Choroid plexus epithelial cell (primary cell): ENCODE measurements around the gene TNNI3.
A peak's percentile ranks its signal among the peaks of the same experiment; 100 is the strongest.
"Not testable (repeated sequence)": the region's sequence is repeated elsewhere in the genome, so short reads cannot be mapped to it uniquely, and the experiment has no call there.

Experiments
- DNase-seq: peaks from one replicate; pipeline ENCODE4 v3.0.0-alpha.2; 2010; ENCODE audit warnings: low read depth
- H3K4me3 ChIP-seq: 2 replicates; pipeline ENCODE4 v1.5.1; 2011; ENCODE audit warnings: low read depth, mild to moderate bottlenecking, control low read depth, low read length, moderate library complexity
- CTCF ChIP-seq: conservative IDR thresholded peaks from 2 replicates; pipeline ENCODE4 v1.5.1; 2011; ENCODE audit warnings: low read depth, mild to moderate bottlenecking, control low read depth, inconsistent platforms, low read length, moderate library complexity

TNNI3 gene

DNA sequence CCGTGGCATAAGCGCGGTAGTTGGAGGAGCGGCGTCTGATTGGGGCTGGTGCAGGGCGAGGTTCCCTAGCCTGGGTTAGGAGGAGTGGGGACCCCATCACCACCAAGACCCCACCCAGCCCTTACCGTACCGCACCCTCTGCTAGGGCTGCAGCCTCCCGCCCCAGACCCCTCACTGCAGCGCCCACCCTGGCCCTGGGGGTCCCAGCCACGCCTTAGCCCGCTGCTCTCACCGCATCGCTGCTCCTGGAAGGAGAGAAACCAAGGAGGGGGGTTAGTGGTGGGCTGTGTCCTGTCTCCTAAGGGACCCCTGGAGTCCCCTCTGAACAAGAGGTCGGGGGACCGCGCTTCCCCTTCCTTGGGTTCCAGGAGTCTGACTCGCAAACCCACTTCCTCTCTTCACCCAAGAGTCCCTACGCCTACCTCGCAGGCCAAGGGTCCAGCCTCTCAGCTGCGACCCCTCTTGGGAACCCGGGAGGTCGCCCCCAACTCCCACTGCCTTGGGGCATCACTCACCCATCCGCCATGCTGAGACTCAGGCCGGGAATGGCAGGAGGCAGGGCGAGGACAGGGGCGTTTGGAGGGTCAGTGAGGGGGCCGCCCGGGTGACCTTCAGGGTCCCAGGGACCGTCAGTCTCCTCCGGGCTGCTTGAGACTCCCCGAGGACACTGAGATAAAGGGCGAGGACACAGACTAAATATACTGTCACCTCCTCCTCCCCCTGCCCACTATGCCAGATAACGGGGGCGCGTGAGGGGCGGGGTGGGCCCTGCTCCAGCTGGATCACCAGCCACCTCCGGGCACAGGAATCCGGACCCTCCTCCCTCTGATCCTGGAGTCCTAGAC is at the start of gene TNNI3:
TNNI3 (minus strand) TSS at position 669 of the 845 bp plus-strand sequence; CDS start at position 526, 143 bp downstream.
- H3K4me3 ChIP-seq = no peak within 1 kb of the TSS
- no peak for TF ChIP-seq CTCF
- DNase-seq = no peak

DNA sequence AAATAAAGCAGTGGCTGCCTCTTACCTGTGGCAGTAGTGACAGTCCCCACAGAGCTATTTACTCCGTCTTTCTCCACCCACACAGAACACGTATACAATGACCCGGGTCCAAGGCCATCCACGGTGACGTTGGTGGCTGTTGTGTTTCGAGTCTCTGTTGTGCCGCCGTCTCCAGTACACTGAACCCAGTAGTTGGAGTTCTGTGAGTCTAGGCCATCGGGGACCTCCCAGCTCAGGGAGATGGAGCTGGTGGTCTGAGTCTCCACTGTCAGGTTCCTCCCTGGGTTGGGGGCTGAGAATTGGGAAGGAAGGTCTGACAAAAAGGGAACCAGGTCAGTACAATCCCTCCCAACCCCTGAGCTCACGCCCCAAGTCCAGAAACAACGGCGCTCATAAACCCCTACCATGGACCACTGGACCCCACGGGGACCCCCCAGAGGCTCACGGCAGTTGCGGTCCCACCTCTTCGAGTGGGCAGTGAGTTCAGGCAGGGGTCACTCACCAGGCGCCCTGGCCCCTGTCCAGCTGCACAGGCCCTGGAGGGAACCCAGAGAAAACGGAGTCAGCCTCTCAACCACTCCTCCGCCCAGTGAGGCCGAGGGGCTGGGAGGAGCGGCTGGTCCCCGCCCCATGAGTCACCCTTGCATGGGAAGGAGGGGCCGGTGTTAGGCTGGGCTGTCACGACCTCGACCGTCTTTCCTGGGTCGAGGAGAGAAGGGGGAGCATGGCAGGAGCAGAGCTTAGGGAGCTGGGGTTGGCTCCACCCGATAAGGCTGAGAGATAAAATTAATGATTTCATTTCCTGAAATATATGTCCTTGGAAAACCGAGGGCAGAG is 49.4 kb upstream of the TNNI3 start:
- peak; percentile 93 for DNase-seq
- no peak for TF ChIP-seq CTCF
- peak overlapping the region; percentile 53 for H3K4me3 ChIP-seq

- DNase-seq, H3K4me3 ChIP-seq: not testable (repeated sequence)
These were observed 44.7 kb upstream of the TNNI3 start for GRCh38 chr19:55202199-55202598.

DNA sequence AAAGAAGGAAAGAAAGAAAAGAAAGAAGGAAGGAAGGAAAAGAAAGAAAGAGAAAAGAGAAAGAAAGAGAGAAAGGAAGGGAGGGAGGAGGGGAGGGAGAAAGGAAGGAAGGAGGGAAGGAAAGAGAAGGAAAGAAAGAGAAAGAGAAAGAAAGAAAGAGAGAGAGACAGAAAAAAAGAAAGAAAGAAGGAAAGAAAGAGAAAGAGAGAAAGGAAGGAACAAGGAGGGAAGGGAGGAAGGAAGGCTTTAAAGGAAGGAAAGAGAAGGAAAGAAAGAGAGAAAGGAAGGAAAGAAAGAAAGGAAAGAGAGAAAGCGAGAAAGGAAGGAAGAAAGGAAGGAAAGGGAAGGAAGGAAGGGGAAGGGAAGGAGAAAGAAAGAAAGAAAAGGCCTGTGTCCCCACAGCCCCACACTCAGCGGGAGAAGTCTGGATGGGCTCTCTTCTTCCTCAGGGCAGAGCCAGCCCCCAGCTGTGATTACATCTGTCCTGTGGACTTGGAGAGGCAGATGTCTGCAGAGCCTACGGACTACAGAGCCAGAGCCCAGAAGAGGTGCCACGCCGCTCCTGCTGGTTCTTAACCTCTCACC is 42.2 kb upstream of the TNNI3 start:
- no peak overlapping the region for H3K4me3 ChIP-seq
- DNase-seq = no peak
- no peak for TF ChIP-seq CTCF

More at GRCh38 chr19:55202199-55202598, 44.7 kb upstream of the TNNI3 start:
- TF ChIP-seq CTCF = peak; percentile 48

GRCh38 chr19:55198651-55199050 is 41.1 kb upstream of the TNNI3 start:
- TF ChIP-seq CTCF = no peak
- no peak overlapping the region for H3K4me3 ChIP-seq
- DNase-seq = no peak

DNA sequence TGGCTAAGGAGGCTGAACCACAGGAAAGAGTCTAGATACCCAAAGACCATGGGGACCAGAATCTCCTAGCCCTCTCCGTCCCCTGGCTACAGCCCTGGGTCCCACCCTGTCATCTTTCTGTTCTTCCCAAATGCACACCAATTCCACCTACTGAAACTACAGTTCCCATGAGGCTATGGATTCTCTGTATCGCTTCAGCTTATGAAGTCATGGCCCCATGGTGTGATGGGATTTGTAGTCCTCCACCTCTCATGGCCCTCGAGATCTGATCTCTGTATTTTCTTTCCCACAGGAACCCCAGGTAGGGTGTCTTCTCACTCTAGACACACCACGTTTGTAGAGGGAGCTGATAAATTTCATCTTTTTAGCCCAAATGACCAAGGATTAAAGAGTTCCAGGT is 40.0 kb upstream of the TNNI3 start:
- peak; percentile 46 for DNase-seq
- no peak for TF ChIP-seq CTCF
- no peak overlapping the region for H3K4me3 ChIP-seq
